SH-SY5Y (cell line): Measurements from ENCODE around the gene VSTM2B.

ENCODE experiments used
- GATA2 ChIP-seq: IDR thresholded peaks from 2 replicates; pipeline ENCODE4 v1.6.1; 2011; ENCODE audit warnings: mild to moderate bottlenecking, low read depth, low read length
- GATA3 ChIP-seq: IDR thresholded peaks from 2 replicates; pipeline ENCODE4 v1.6.1; 2011; ENCODE audit warnings: low read depth, mild to moderate bottlenecking, low read length, moderate library complexity

The VSTM2B gene

GRCh38 chr19:29516821-29517395, 8.9 kb upstream of the VSTM2B start:
- TF ChIP-seq GATA3: no peak
- no peak for TF ChIP-seq GATA2

GRCh38 chr19:29517412-29517811, 8.4 kb upstream of the VSTM2B start:
- no peak for TF ChIP-seq GATA2
- TF ChIP-seq GATA3: no peak

GRCh38 chr19:29517946-29518345, 7.8 kb upstream of the VSTM2B start:
- TF ChIP-seq GATA3 (no peak), GATA2 (no peak)

- no peak for TF ChIP-seq GATA3
- no peak for TF ChIP-seq GATA2
These were observed 6.6 kb upstream of the VSTM2B start for GRCh38 chr19:29519146-29519545.

GRCh38 chr19:29519931-29520330, 5.9 kb upstream of the VSTM2B start:
- TF ChIP-seq GATA2 (no peak), GATA3 (no peak)

GRCh38 chr19:29520390-29520789, 5.4 kb upstream of the VSTM2B start:
- TF ChIP-seq GATA3 (no peak), GATA2 (no peak)

- TF ChIP-seq GATA3 (no peak), GATA2 (no peak)
These were observed 4.3 kb upstream of the VSTM2B start for GRCh38 chr19:29521291-29522075.

GRCh38 chr19:29523568-29523967, 2.2 kb upstream of the VSTM2B start:
- TF ChIP-seq GATA2 (no peak), GATA3 (no peak)

GRCh38 chr19:29524201-29524911, 1.4 kb upstream of the VSTM2B start:
- TF ChIP-seq GATA3 (no peak), GATA2 (no peak)

GRCh38 chr19:29524912-29525831, 622 bp upstream of the VSTM2B start:
- TF ChIP-seq GATA2: no peak

GRCh38 chr19:29526730-29527499, 1.1 kb downstream of the VSTM2B start:
- TF ChIP-seq GATA2: no peak
- TF ChIP-seq GATA3: no peak

GRCh38 chr19:29527500-29528328, 1.9 kb downstream of the VSTM2B start:
- TF ChIP-seq GATA2 (no peak), GATA3 (no peak)
